DND-41 (cell line): ENCODE results near the gene TRIM44.

ENCODE experiments used
- CTCF ChIP-seq: IDR thresholded peaks from 2 replicates; pipeline ENCODE4 v1.5.1; 2012; ENCODE audit warnings: borderline replicate concordance, low read length, moderate library complexity, mild to moderate bottlenecking; ENCODE audit not compliant: poor library complexity, severe bottlenecking; ENCODE audit errors: extremely low read depth
- EZH2 ChIP-seq: IDR thresholded peaks from 3 replicates; pipeline ENCODE4 v1.6.1; 2012; ENCODE audit warnings: borderline replicate concordance, low read depth, mild to moderate bottlenecking, moderate library complexity, low read length, inconsistent platforms; ENCODE audit not compliant: severe bottlenecking

GRCh38 chr11:35621620-35622019, 41.0 kb upstream of the TRIM44 start:
- TF ChIP-seq EZH2, result no peak
- TF ChIP-seq CTCF, result no peak
